IPS-15b (cell line): Measurements from ENCODE around the gene TSPAN18.

ENCODE experiments used
- H3K27me3 ChIP-seq: one replicate; pipeline ENCODE4 v1.6.1; 2013; ENCODE audit warnings: low read length; ENCODE audit not compliant: control insufficient read depth, insufficient read depth
- H3K36me3 ChIP-seq: one replicate; pipeline ENCODE4 v1.6.1; 2013; ENCODE audit warnings: low read length; ENCODE audit not compliant: control insufficient read depth, insufficient read depth
- H3K4me1 ChIP-seq: one replicate; pipeline ENCODE4 v1.6.1; 2013; ENCODE audit warnings: mild to moderate bottlenecking, low read length; ENCODE audit not compliant: control insufficient read depth, insufficient read depth
- H3K4me3 ChIP-seq: one replicate; pipeline ENCODE4 v1.5.1; 2013; ENCODE audit warnings: low read depth, low read length
- H3K9ac ChIP-seq: one replicate; pipeline ENCODE4 v1.6.1; 2013; ENCODE audit warnings: low read depth, mild to moderate bottlenecking, low read length
- H3K9me3 ChIP-seq: one replicate; pipeline ENCODE4 v1.6.1; 2013; ENCODE audit warnings: mild to moderate bottlenecking, low read length; ENCODE audit not compliant: control insufficient read depth, insufficient read depth

Gene TSPAN18

DNA sequence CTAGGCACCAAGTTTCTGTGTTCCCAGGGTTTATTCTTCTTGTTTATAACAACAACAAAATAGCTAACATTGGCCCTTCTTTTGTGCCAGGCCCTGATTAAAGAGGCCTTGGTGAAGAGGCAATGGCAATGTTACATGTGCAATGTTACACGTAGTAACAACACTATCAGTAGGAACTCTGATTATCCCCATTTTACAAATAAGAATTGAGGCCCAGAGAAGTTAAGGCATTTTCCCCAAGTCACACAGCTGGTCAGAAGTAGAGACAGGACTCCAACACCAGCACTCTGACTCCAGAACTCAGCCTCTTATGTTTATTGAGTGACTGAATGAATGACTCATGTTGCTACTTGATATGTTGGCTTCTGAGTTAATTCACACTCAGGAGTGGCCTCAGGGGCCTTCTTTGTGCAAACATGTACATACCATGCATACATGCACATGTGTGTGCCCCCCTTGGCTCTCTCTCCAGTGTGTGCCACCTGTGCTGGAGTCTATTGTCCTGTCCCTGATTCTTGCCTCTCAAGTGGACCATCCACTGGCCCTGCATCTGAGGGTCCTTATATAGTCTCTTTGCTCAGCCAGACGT is 125.5 kb downstream of the TSPAN18 start:
- H3K9ac ChIP-seq: no peak overlapping the region
- H3K9me3 ChIP-seq: peaks cover under 1% of the 10 kb centered on the region
- H3K27me3 ChIP-seq: peaks cover 10% of the 10 kb centered on the region
- H3K4me1 ChIP-seq: peaks cover 14% of the 10 kb centered on the region
- H3K36me3 ChIP-seq: no peaks in the 10 kb centered on the region
- H3K4me3 ChIP-seq: no peak overlapping the region

DNA sequence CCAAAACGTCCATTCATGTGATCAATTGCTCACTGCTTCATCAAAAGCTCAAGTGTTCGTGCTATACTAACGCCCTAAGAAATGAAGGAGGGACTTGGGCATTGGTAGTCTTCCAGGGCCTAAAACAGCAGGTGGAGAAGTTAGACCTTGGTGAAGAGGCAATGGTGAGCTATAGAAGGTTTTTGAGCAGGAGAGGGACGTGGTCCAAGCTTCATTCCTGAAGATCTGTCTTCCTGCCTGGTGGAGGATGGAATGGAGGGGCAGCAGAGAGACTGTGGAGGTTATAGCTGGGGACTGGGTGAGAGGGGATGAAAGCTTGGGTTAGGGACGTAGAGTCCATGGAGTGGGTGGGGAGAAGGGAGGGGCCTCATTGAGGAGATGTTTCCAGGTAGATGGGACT is 126.2 kb downstream of the TSPAN18 start:
- H3K27me3 ChIP-seq: peaks cover 10% of the 10 kb centered on the region
- H3K4me3 ChIP-seq: no peak overlapping the region
- H3K9me3 ChIP-seq: no peaks in the 10 kb centered on the region
- peaks cover 13% of the 10 kb centered on the region for H3K4me1 ChIP-seq
- H3K9ac ChIP-seq: no peak overlapping the region
- H3K36me3 ChIP-seq: no peaks in the 10 kb centered on the region

DNA sequence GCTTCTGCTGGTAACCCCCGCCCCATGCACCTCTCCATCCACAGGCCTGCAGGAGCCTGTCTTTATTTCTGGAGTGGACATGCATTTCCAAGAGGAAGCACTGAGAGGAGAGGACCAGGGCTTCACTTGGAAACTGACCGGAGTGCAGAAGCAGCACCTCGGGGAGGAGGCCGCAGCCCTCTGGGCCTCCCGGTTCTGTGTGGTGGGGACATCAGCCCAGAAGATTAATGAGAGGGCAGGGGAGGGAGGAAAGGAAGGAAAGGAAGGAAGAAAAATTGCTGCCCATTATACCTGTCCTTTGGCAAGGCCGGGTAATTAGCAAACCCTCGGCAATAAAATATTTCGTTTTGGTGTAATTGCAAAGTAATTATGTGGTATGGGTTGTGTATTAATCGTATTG is 126.9 kb downstream of the TSPAN18 start:
- Histone ChIP-seq H3K9me3 (no peaks in the 10 kb centered on the region), H3K9ac (no peak overlapping the region), H3K4me1 (peaks cover 6% of the 10 kb centered on the region), H3K36me3 (no peaks in the 10 kb centered on the region), H3K4me3 (no peak overlapping the region), H3K27me3 (peaks cover 10% of the 10 kb centered on the region)

DNA sequence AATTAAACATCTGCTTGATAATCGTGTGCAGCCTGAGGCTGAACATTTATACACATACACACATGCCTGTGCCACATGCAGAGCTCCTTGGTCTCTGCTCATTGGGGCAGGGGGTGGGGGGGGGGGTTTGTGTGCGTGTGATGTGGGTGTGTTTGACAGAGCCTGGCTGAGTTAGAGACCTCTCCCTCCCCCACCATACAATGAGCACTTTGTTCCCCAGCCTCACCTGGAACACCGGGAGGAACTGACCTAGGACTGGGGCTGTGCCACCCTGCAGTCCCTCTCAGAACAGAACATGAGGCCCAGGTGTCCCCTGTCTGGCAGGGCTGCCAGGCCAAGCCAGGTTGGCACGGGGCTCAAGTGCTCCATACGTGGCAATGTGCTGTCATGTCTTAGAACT is 127.3 kb downstream of the TSPAN18 start:
- H3K9ac ChIP-seq: no peak overlapping the region
- peaks cover 8% of the 10 kb centered on the region for H3K27me3 ChIP-seq

DNA sequence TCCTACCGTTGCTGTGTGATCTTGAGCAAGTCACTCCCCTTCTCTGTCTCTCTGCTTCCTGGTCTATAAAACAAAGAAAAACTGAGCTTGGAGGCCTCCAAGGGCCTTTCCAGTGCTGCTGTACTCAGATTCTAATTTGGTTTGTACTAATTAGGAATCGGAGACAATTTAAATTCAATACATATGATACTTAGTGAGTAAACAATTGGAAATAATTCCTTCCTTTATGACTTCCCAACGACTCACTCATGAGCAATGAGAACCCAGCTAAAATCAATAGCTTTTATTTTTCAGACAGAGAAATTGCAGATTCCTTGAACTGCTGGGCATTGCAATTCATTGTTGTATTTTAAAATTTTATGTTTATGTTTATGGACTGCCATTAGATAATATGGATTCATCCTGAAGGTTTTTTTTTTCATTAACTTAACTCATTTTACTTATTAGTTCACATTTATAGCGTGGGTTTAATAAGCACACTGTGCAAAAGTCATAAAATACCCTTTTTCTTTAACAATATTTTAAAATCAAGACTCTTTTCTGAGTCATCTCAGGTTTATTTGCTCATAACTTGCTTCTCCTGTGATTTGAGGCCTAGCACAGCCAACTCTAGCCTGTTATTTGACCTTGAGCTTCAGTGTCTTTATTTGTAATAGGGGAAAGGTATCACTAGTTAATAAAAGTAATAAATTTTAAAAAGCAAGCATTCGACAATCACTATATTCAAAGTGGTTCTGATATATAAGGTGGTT is 128.2 kb downstream of the TSPAN18 start:
- no peaks in the 10 kb centered on the region for H3K36me3 ChIP-seq
- H3K9ac ChIP-seq: no peak overlapping the region
- H3K4me1 ChIP-seq: peaks cover 12% of the 10 kb centered on the region
- H3K9me3 ChIP-seq: no peaks in the 10 kb centered on the region
- H3K27me3 ChIP-seq: peaks cover 2% of the 10 kb centered on the region
- H3K4me3 ChIP-seq: no peak overlapping the region

More for the DNA sequence above, 127.3 kb downstream of the TSPAN18 start:
- Histone ChIP-seq H3K9me3 (no peaks in the 10 kb centered on the region), H3K4me1 (peaks cover 5% of the 10 kb centered on the region), H3K36me3 (no peaks in the 10 kb centered on the region), H3K4me3 (no peak overlapping the region)

DNA sequence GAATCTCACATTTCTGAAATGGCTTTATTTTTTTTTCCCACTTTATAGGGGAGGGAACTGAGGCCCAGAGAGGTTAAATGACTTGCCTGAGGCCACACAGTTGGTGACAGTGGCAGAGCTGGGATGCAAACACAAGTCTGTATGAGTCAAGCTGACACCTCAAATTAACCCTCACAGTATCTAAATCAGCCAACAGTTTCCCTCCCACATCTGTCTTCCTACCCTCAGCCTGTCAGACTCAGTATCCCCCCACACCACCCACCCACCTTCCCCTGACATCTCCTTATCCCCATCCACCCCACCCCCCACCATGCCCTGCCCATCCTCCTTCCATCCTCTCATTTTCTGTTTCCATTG is 128.7 kb downstream of the TSPAN18 start:
- no peaks in the 10 kb centered on the region for H3K36me3 ChIP-seq
- peaks cover 12% of the 10 kb centered on the region for H3K4me1 ChIP-seq
- H3K4me3 ChIP-seq: no peak overlapping the region
- no peak overlapping the region for H3K9ac ChIP-seq
- no peaks in the 10 kb centered on the region for H3K9me3 ChIP-seq
- H3K27me3 ChIP-seq: peaks cover 2% of the 10 kb centered on the region

DNA sequence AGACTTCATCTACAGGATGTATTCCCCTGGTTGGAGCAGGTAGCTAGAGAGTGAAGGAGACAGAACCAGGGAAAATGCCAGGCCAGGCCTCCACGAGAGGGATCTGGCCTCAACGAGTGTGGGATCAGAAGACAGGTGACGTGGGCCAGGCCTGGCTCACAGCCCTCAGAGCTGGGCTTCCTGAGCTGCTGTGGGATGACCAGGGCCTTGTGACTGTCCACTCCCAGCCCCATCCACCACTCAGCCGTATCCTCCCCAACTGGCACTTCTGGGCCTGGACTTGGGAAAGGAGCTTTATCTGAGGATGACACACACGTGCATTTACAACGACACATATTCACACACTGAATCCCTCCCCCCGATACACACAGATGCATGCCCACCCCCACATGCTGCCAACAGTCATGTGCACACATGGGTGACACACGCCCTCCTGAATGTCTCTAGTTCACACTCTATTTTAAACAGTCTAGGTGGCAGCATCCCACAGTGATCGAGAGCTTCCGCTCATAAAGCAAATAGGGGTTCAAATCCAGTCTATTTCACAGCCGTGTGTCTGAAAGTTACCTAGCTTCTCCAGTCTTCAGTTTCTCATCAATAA is 130.8 kb downstream of the TSPAN18 start:
- no peak overlapping the region for H3K4me3 ChIP-seq
- H3K9me3 ChIP-seq: no peaks in the 10 kb centered on the region
- no peaks in the 10 kb centered on the region for H3K36me3 ChIP-seq
- H3K9ac ChIP-seq: no peak overlapping the region
- H3K4me1 ChIP-seq: peaks cover 18% of the 10 kb centered on the region
- H3K27me3 ChIP-seq: no peaks in the 10 kb centered on the region

DNA sequence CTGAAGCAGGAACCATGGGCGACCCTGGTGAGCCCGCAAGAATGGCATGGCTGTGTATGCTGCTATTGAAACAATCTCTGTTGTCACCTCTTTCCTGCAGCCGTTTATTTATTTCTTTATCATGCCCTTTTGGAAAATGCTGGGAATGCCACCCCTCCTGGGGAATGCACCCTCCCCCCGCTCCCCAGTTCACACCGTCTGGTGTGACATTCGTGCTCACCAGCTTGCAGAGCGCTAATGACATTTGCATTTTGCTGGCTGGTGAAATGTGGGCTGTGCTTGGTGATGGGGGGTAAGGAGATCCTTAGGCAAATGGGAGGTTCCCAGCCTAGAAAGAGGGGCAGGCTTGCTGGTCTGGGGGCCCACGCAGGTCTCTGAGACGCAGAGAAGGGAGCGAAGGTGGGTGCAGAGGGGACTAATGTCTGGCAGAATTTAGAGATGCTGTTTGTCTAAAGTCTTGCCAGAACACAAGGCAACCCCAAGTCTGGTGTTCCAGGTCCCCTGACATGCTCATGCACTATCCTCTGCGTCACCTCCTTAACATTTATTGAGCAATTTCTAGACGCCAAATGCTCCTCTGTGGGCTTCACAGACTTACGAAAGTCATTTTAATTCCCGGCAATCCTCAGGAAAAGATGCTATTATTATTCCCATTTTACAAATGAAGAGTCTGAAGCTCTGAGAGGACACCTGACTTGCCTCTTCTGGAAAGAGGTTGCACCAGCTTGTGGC is 132.2 kb downstream of the TSPAN18 start:
- no peaks in the 10 kb centered on the region for H3K9me3 ChIP-seq
- H3K9ac ChIP-seq: peak overlapping the region; percentile 24
- H3K27me3 ChIP-seq: no peaks in the 10 kb centered on the region
- H3K4me3 ChIP-seq: no peak overlapping the region
- H3K4me1 ChIP-seq: peaks cover 21% of the 10 kb centered on the region
- peaks cover 3% of the 10 kb centered on the region for H3K36me3 ChIP-seq

DNA sequence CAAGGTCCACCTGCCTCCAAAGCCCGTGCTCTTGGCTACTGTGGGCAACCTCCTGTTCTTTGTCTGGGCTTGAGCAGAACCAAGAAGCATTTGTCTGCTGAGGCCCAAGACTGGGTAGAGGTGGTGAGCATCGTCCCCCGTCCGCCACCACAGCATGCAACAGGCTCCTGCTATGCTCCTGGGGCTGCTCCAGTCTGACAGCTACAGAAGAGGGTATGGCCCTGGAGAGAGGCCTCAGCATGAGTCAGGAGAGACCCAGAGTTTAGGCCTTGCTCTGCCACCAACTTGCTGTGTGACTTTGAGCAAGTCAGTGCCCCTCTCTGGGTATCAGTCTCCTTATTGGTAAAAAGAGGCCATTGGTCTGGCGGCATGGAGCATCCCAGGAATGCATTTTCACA is 132.8 kb downstream of the TSPAN18 start:
- Histone ChIP-seq H3K36me3 (peaks cover 3% of the 10 kb centered on the region), H3K4me3 (no peak overlapping the region), H3K9me3 (no peaks in the 10 kb centered on the region), H3K9ac (peak overlapping the region; percentile 24), H3K4me1 (peaks cover 18% of the 10 kb centered on the region), H3K27me3 (no peaks in the 10 kb centered on the region)

DNA sequence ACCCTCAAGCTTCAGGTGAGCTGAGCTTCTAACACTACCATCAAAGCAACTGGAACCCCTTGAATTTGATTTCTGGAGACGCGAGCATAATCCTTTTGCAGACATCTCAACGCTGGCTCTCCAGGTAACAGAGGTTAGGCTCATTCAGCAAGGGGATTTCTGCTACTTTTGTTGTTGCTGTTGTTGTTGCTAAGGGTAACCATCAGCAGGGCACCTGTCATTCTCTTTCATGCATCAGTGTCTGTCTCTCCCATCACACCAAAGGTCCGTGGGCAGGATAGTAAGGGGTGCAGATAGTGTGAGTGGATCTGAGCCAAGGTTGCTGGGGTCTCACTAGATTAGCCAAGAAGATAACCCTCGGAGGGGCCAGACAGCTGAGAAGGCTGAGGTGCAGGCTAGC is 133.6 kb downstream of the TSPAN18 start:
- Histone ChIP-seq H3K4me1 (peaks cover 18% of the 10 kb centered on the region), H3K27me3 (no peaks in the 10 kb centered on the region), H3K9me3 (no peaks in the 10 kb centered on the region), H3K9ac (no peak overlapping the region), H3K4me3 (no peak overlapping the region), H3K36me3 (peaks cover 3% of the 10 kb centered on the region)

DNA sequence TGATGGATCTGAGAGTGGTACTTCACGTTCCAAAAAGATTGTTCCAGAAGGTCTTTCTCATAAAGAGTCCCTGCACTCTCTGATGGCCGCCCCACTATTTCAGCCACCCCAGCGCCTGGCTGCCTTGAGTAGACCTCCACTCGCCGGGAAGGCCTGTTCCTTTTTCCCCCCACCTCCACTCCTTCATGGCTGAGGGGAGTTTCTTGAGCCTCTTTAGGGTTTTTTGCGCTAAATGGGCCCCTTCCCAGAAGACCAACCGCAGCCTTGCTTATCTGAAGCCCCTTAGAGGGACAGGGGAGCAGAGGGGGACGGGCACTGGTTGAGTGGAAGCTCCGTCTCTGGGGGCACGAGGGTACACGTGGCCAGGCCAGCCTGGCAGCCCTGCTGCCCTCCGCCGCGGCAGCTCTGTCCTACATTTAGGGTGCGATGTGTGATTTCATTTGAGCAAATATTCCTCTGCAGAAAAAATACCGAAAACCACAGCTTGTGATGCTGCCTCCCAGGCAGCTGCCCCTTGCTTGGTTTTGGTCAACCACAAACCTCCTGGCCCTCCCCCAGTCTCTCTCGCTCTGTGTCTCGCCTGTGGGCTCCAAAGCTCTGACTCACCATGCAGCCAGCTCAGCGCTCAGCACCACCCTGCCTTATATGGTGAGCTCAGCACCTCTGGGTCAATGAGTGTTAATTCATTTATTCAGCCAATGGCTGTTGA is 135.2 kb downstream of the TSPAN18 start:
- H3K36me3 ChIP-seq: peaks cover 3% of the 10 kb centered on the region
- no peak overlapping the region for H3K4me3 ChIP-seq
- peak overlapping the region; percentile 37 for H3K9ac ChIP-seq
- H3K27me3 ChIP-seq: no peaks in the 10 kb centered on the region
- H3K9me3 ChIP-seq: no peaks in the 10 kb centered on the region
- peaks cover 21% of the 10 kb centered on the region for H3K4me1 ChIP-seq
